H9 (cell line): ENCODE data around the gene FFAR1. TPM values are rescaled to one million over a fixed set of nuclear protein-coding genes. Genes with fewer than 3 reads are reported as not detected.

Experiments
- DNase-seq: peaks from one replicate; pipeline ENCODE4 v3.0.0-alpha.2; 2017
- H2AFZ ChIP-seq: one replicate; pipeline ENCODE4 v1.6.1; 2013; ENCODE audit warnings: mild to moderate bottlenecking, low read length, control low read depth, moderate library complexity
- H2AK5ac ChIP-seq: 2 replicates; pipeline ENCODE4 v1.6.1; 2013; ENCODE audit warnings: low read length, control low read depth, mixed read lengths; ENCODE audit not compliant: insufficient read length
- H2BK120ac ChIP-seq: one replicate; pipeline ENCODE4 v1.6.1; 2013; ENCODE audit warnings: low read depth, mild to moderate bottlenecking, low read length, control low read depth, inconsistent platforms; ENCODE audit not compliant: poor library complexity, severe bottlenecking
- H2BK12ac ChIP-seq: 2 replicates; pipeline ENCODE4 v1.6.1; 2013; ENCODE audit warnings: low read length, control low read depth, mixed read lengths, low read depth; ENCODE audit not compliant: insufficient read length
- H2BK15ac ChIP-seq: 2 replicates; pipeline ENCODE4 v1.6.1; 2013; ENCODE audit warnings: low read depth, low read length, control low read depth
- H2BK20ac ChIP-seq: one replicate; pipeline ENCODE4 v1.6.1; 2013; ENCODE audit warnings: low read depth, mild to moderate bottlenecking, low read length, control low read depth, inconsistent platforms; ENCODE audit not compliant: poor library complexity, severe bottlenecking
- H2BK5ac ChIP-seq: 2 replicates; pipeline ENCODE4 v1.6.1; 2013; ENCODE audit warnings: low read length, control low read depth, mixed read lengths; ENCODE audit not compliant: insufficient read length
- H3K14ac ChIP-seq: 2 replicates; pipeline ENCODE4 v1.6.1; 2013; ENCODE audit warnings: low read length, control low read depth; ENCODE audit not compliant: insufficient read depth
- H3K18ac ChIP-seq: 2 replicates; pipeline ENCODE4 v1.6.1; 2013; ENCODE audit warnings: low read depth, mild to moderate bottlenecking, mixed read lengths, low read length, control low read depth; ENCODE audit not compliant: insufficient read length
- H3K23ac ChIP-seq: 2 replicates; pipeline ENCODE4 v1.6.1; 2013; ENCODE audit warnings: low read length, control low read depth, mixed read lengths, low read depth; ENCODE audit not compliant: insufficient read length
- H3K23me2 ChIP-seq: 2 replicates; pipeline ENCODE4 v1.6.1; 2013; ENCODE audit warnings: low read depth, mild to moderate bottlenecking, mixed read lengths, low read length, control low read depth; ENCODE audit not compliant: insufficient read length, poor library complexity, severe bottlenecking
- H3K27ac ChIP-seq: 2 replicates; pipeline ENCODE4 v1.5.1; 2013; ENCODE audit warnings: low read length, control low read depth, mixed read lengths, low read depth; ENCODE audit not compliant: insufficient read length
- H3K27me3 ChIP-seq: 2 replicates; pipeline ENCODE4 v1.6.1; 2013; ENCODE audit warnings: low read length, control low read depth, inconsistent platforms; ENCODE audit not compliant: insufficient read depth
- H3K4ac ChIP-seq: 2 replicates; pipeline ENCODE4 v1.6.1; 2013; ENCODE audit warnings: low read depth, mild to moderate bottlenecking, control low read depth, inconsistent platforms, low read length, moderate library complexity
- H3K4me1 ChIP-seq: 2 replicates; pipeline ENCODE4 v1.6.1; 2013; ENCODE audit warnings: low read length, control low read depth, inconsistent platforms; ENCODE audit not compliant: insufficient read depth
- H3K4me2 ChIP-seq: 2 replicates; pipeline ENCODE4 v1.6.1; 2013; ENCODE audit warnings: low read length, control low read depth, mixed read lengths; ENCODE audit not compliant: insufficient read length, insufficient read depth
- H3K56ac ChIP-seq: 2 replicates; pipeline ENCODE4 v1.6.1; 2013; ENCODE audit warnings: low read depth, mild to moderate bottlenecking, mixed read lengths, low read length, control low read depth; ENCODE audit not compliant: insufficient read length
- H3K79me1 ChIP-seq: 2 replicates; pipeline ENCODE4 v1.6.1; 2013; ENCODE audit warnings: low read depth, mild to moderate bottlenecking, moderate library complexity, low read length, control low read depth, inconsistent platforms; ENCODE audit not compliant: insufficient read depth, poor library complexity, severe bottlenecking
- H3K79me2 ChIP-seq: 2 replicates; pipeline ENCODE4 v1.6.1; 2013; ENCODE audit warnings: low read length, control low read depth, inconsistent platforms; ENCODE audit not compliant: insufficient read depth
- H3K9ac ChIP-seq: 2 replicates; pipeline ENCODE4 v1.6.1; 2013; ENCODE audit warnings: low read length, control low read depth, mixed read lengths; ENCODE audit not compliant: insufficient read length; ENCODE audit errors: extremely low read depth
- H3K9me3 ChIP-seq: one replicate; pipeline ENCODE4 v1.6.1; 2013; ENCODE audit warnings: low read depth, low read length, inconsistent platforms; ENCODE audit not compliant: control insufficient read depth
- H3T11ph ChIP-seq: one replicate; pipeline ENCODE4 v1.6.1; 2013; ENCODE audit warnings: mild to moderate bottlenecking, low read length, control low read depth, inconsistent platforms
- H4K20me1 ChIP-seq: one replicate; pipeline ENCODE4 v1.6.1; 2013; ENCODE audit not compliant: control insufficient read depth, insufficient read length, insufficient read depth
- H4K5ac ChIP-seq: 2 replicates; pipeline ENCODE4 v1.6.1; 2013; ENCODE audit warnings: low read depth, mild to moderate bottlenecking, mixed read lengths, low read length, control low read depth; ENCODE audit not compliant: insufficient read length
- H4K8ac ChIP-seq: replicated peaks from 2 replicates; pipeline ENCODE4 v1.6.1; 2013; ENCODE audit warnings: low read length, control low read depth, mixed read lengths, low read depth; ENCODE audit not compliant: insufficient read length
- H4K91ac ChIP-seq: 2 replicates; pipeline ENCODE4 v1.6.1; 2013; ENCODE audit warnings: low read depth, mild to moderate bottlenecking, moderate library complexity, mixed read lengths, low read length, control low read depth; ENCODE audit not compliant: insufficient read length
- H3K27ac Mint-ChIP-seq, 3 experiments: 2 replicates in 2 of 3; 3 replicates in 1 of 3; pipeline ENCODE4 v1.8.0; 2020 to 2021; ENCODE audit warnings: mixed read lengths in 3 of 3, mild to moderate bottlenecking in 1 of 3, moderate library complexity in 1 of 3
- H3K27me3 Mint-ChIP-seq: 2 replicates; pipeline ENCODE4 v1.8.0; 2021; ENCODE audit warnings: low read depth, mild to moderate bottlenecking, moderate library complexity, mixed read lengths
- H3K36me3 Mint-ChIP-seq, 3 experiments: 2 replicates in 2 of 3; 3 replicates in 1 of 3; pipeline ENCODE4 v1.8.0; 2020 to 2021; ENCODE audit warnings: low read depth in 3 of 3, mixed read lengths in 3 of 3; ENCODE audit not compliant: insufficient read depth in 1 of 3
- H3K4me1 Mint-ChIP-seq, 2 experiments: 2 replicates each; pipeline ENCODE4 v1.8.0; 2020; ENCODE audit warnings: mixed read lengths in 2 of 2
- H3K4me3 Mint-ChIP-seq, 2 experiments: 2 replicates in 1 of 2; 3 replicates in 1 of 2; pipeline ENCODE4 v1.8.0; 2020 to 2021; ENCODE audit warnings: mild to moderate bottlenecking in 2 of 2, mixed read lengths in 2 of 2, moderate library complexity in 1 of 2
- H3K9me3 Mint-ChIP-seq, 2 experiments: 2 replicates in 1 of 2; 3 replicates in 1 of 2; pipeline ENCODE4 v1.8.0; 2020; ENCODE audit warnings: mild to moderate bottlenecking in 2 of 2, mixed read lengths in 2 of 2, moderate library complexity in 1 of 2
- CTCF ChIP-seq: fragments of 200-600 bp; sonication (generic); conservative IDR thresholded peaks from 3 replicates; pipeline ENCODE4 v1.8.0; 2021; ENCODE audit warnings: antibody characterized with exemption, mild to moderate bottlenecking
- WGBS: extraction: QIAGEN DNeasy Blood & Tissue Kit; methylation state at CpG from one replicate; pipeline ENCODE4 v1.1.7; 2013; ENCODE audit warnings: missing lambda C conversion rate, low lambda C conversion rate, mixed read lengths; ENCODE audit not compliant: insufficient read length; ENCODE audit errors: extremely low coverage; 5-methylcytosine and 5-hydroxymethylcytosine counted together
- total RNA-seq: library from RNA; stranded (reverse); gene quantifications from 2 replicates; pipeline ENCODE4 v1.2.1, GENCODE V29; 2021

FFAR1 gene
- total RNA-seq, 1 experiment from 2014 or later = not detected

GRCh38 chr19:35360880-35361420 is 13.2 kb downstream of the FFAR1 start:
- Mint-ChIP-seq H3K9me3 (no peaks in the 10 kb centered on the region), H3K27ac (no peak overlapping the region; a peak in 1 of 7 replicates), H3K4me3 (no peak overlapping the region), H3K4me1 (peaks cover 3 to 5% of the 10 kb centered on the region in 2 experiments; a peak in 3 of 4 replicates), H3K27me3 (peaks cover 3% of the 10 kb centered on the region), H3K36me3 (no peaks in the 10 kb centered on the region)
- no peak overlapping the region for H2BK12ac ChIP-seq
- no peaks in the 10 kb centered on the region for H3K23me2 ChIP-seq
- H2AFZ ChIP-seq = no peak overlapping the region
- no peaks in the 10 kb centered on the region for H3K79me2 ChIP-seq
- no peaks in the 10 kb centered on the region for H3K79me1 ChIP-seq
- H2AK5ac ChIP-seq = no peak overlapping the region
- no peak overlapping the region for H2BK20ac ChIP-seq
- no peak overlapping the region for H3K23ac ChIP-seq
- H3K9ac ChIP-seq = no peak overlapping the region
- H3K56ac ChIP-seq = no peak overlapping the region
- no CpG with 5 or more reads among the region's 5 CpGs for WGBS
- H3K27ac ChIP-seq = no peak overlapping the region
- H2BK15ac ChIP-seq = no peak overlapping the region
- no peaks in the 10 kb centered on the region for H3K4me1 ChIP-seq
- no peak overlapping the region for H3K18ac ChIP-seq
- H3K4me2 ChIP-seq = no peak overlapping the region
- H2BK120ac ChIP-seq = no peak overlapping the region
- peak; percentile 4 for DNase-seq
- H3K14ac ChIP-seq = no peak overlapping the region
- H3K27me3 ChIP-seq = no peaks in the 10 kb centered on the region
- no peak overlapping the region for H4K91ac ChIP-seq
- H4K20me1 ChIP-seq = peaks cover 4% of the 10 kb centered on the region
- no peak overlapping the region for H3K4ac ChIP-seq
- H4K5ac ChIP-seq = no peak overlapping the region
- H2BK5ac ChIP-seq = no peak overlapping the region
- no peaks in the 10 kb centered on the region for H3K9me3 ChIP-seq
- H4K8ac ChIP-seq = no peak overlapping the region
- no peak for TF ChIP-seq CTCF
- H3T11ph ChIP-seq = no peak overlapping the region
